NCI-H446 treated with DMSO at 0.1 percent for 48 hours (cell line): ENCODE results near the gene NT5DC2.

Source experiments
- DNase-seq: peaks from one replicate; lab custom pipeline; 2025; lab: John Stamatoyannopoulos, UW

The NT5DC2 gene

GRCh38 chr3:52533623-52534280 lies at the start of gene NT5DC2:
Gene NT5DC2, minus strand, starts transcription at chr3:52533857. Its CDS starts 120 bp downstream, at chr3:52533737.
- DNase-seq = peak; percentile 8

- DNase-seq = no peak
Observed at GRCh38 chr3:52574056-52574965, 40.7 kb upstream of the NT5DC2 start.

GRCh38 chr3:52572221-52572620 lies 38.6 kb upstream of the NT5DC2 start:
- no peak for DNase-seq

DNA sequence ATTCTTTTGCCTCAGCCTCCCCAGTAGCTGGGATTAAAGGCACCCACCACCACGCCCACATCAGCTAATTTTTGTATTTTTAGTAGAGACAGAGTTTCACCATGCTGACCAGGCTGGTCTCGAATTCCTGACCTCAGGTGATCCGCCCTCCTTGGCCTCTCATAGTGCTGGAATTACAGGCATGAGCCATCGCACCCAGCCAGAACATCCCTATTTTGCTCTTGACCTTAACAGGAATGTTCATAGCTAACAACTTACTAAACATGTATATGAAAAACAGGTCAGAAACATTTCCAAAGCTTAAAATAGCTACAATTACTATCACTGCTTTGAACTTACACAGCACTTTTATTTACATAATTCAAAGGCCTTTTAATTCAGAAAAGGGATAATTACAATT lies 36.4 kb upstream of the NT5DC2 start:
- no peak for DNase-seq

GRCh38 chr3:52568069-52568468 lies 34.4 kb upstream of the NT5DC2 start:
- DNase-seq = no peak

DNA sequence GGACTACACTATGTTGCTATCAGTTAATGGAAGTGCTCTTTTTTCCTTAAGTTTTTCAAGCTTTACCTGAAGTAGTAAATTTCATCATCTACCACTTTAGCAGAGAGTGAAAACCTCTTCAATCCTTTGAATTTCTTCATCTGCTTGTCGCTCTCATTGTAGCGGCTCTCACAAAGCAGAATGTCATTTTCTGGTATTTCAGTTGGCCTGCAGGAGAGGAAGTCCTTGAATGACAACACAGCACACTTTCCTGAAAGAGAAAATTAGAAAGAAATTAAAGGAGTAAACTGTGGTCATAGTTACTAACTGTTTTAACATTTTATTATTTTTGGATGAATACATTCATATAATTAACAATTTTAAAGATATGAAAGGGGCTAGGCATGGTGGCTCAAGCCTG lies 30.3 kb upstream of the NT5DC2 start:
- DNase-seq = no peak

DNA sequence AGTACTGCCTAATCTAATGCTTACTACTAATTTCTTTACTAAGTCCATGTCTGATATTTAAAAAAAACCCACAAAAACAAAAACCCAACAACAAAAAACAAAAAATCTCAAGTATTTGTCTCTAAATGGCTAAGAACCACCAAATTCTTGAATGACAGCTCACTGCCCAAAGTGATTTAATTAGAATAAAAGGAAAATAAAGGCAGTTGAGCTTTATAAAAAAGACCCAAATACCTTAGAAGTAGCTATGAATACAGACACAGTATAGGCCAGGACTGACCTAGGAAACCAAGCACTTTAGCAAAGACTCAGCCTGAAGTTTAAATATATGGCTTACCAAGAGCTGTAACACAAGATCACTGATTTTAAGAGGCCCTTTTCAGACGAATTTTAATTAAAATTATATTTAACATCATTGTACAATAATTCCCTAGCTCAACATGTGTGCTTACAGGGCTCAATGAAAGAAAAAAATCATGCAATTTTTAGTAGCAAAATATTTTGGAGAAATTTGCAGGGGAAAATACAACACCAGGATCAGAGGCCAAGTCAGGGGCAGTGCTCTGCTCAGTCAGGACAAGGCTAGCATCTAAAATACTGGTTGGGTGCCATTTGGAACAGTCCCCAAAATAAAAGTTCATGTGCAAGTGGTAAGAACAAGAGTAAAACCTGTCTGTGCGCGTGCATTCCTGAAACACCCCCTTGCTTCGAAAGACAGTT lies 27.5 kb upstream of the NT5DC2 start:
- DNase-seq = no peak

GRCh38 chr3:52558436-52558835 lies 24.8 kb upstream of the NT5DC2 start:
- DNase-seq = no peak

GRCh38 chr3:52557011-52557960 lies 23.6 kb upstream of the NT5DC2 start:
- no peak for DNase-seq

- DNase-seq = no peak
Observed at GRCh38 chr3:52555056-52555455, 21.4 kb upstream of the NT5DC2 start.

GRCh38 chr3:52554026-52554755 lies 20.5 kb upstream of the NT5DC2 start:
- no peak for DNase-seq

- DNase-seq = no peak
Observed at GRCh38 chr3:52552089-52552488, 18.4 kb upstream of the NT5DC2 start.

DNA sequence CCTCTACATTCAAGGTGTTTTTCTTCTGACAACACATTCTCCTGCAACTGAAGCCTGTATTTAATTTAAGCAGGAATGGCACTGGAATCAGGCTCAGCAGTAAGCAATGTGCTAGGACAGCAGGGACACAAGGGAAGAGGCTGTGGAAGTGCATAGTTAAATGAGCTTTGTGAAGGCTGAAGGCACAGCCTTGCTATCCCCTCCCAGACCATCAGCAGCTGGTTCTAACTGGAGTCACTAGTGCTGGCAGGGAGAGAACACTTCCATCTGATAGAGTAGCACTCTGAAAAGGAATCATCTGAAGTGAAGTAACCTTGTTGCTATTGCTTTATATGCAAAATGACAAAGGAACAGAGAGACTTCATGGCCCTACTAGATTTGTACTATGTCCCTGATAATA lies 17.5 kb upstream of the NT5DC2 start:
- DNase-seq = no peak

GRCh38 chr3:52547143-52547542 lies 13.5 kb upstream of the NT5DC2 start:
- DNase-seq = no peak

DNA sequence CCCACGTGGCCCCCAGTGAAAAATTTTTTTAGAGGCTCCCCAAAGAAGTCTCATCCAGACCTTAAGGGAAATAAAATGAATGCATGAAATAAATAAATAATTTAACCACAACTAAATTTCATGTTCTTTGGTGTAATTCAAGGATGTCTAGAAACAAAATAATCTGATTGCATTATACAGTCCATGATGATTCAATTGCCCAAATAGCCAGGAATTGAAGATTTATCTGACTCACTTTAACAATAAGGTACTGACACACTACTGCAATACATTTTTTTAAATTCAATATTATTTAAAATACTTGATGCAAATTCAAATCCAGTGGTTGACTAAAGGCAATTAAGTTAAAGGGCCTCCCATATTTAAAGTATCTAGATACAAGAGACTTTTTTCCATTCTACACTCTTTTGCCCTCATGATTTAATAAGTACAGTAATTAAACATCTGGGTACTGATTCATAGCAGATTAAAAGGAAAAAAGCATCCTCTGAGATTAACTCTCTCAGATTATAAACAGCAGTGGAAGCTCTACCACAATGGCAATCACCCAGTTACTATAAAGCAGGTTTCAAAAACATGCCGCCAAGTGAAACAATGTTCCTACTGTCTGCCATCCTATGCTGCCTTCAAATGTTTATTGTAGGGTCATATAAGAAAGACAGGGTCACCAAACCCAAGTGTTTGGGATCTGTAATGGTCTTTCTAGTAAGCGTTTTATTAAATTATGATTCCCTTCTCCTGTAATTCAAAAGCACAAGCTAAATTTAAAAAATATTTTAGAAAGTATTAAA lies 12.6 kb upstream of the NT5DC2 start:
- no peak for DNase-seq

- DNase-seq = no peak
Observed at GRCh38 chr3:52544937-52545336, 11.3 kb upstream of the NT5DC2 start.

- no peak for DNase-seq
Observed at GRCh38 chr3:52541050-52541449, 7.4 kb upstream of the NT5DC2 start.

GRCh38 chr3:52539010-52539653 lies 5.5 kb upstream of the NT5DC2 start:
- DNase-seq = no peak

- DNase-seq = no peak
Observed at GRCh38 chr3:52537726-52538421, 4.2 kb upstream of the NT5DC2 start.
